Ovary (tissue), 9 donors: ENCODE measurements around the gene STXBP1. TPM values are rescaled to one million over a fixed set of nuclear protein-coding genes. Genes with fewer than 3 reads are reported as not detected.

Source experiments
- DNase-seq, 5 donors: peaks; one replicate each; pipeline ENCODE4 v3.0.0-alpha.2; 2019 to 2020
- H3K27ac ChIP-seq, 2 donors: fragments of 200-600 bp; one replicate each; pipeline versions ENCODE4 v1.5.1 to v1.8.0; 2019 to 2022
- H3K27me3 ChIP-seq: fragments of 200-600 bp; one replicate; pipeline ENCODE4 v1.8.0; 2022
- H3K36me3 ChIP-seq: fragments of 200-600 bp; sonication (generic); one replicate; pipeline ENCODE4 v1.5.1; 2019
- H3K4me1 ChIP-seq: one replicate; pipeline ENCODE4 v1.8.1; 2013; ENCODE audit warnings: mild to moderate bottlenecking, moderate library complexity; ENCODE audit not compliant: insufficient read depth
- H3K4me3 ChIP-seq: fragments of 200-600 bp; sonication (generic); one replicate; pipeline ENCODE4 v1.5.1; 2017
- H3K9me3 ChIP-seq, 2 donors: fragments of 200-600 bp in 1 of 2; sonication (generic) in 1 of 2; one replicate each; pipeline versions ENCODE4 v1.5.1 to v1.8.1; 2013 to 2019; ENCODE audit warnings: mild to moderate bottlenecking in 1 of 2, moderate library complexity in 1 of 2
- CTCF ChIP-seq, 3 donors: fragments of 450-650 bp in 2 of 3; fragments of 200-600 bp in 1 of 3; IDR thresholded peaks; one replicate each; pipeline versions ENCODE4 v1.5.1 to v1.8.0; 2016 to 2022; ENCODE audit warnings: antibody characterized with exemption in 3 of 3, mild to moderate bottlenecking in 1 of 3
- EP300 ChIP-seq: sonication (generic); formaldehyde crosslinking; IDR thresholded peaks from one replicate; pipeline ENCODE4 v1.6.1; 2017; ENCODE audit warnings: antibody characterized with exemption
- POLR2A ChIP-seq: fragments of 450-650 bp; IDR thresholded peaks from one replicate; pipeline ENCODE4 v1.6.1; 2017; ENCODE audit warnings: antibody characterized with exemption, mild to moderate bottlenecking, moderate library complexity
- WGBS, 3 donors: extraction: QIAGEN DNeasy Blood & Tissue Kit in 1 of 3; methylation state at CpG; one replicate each; pipeline versions ENCODE4 v1.1.5 to v1.1.7; 2013 to 2017; 5-methylcytosine and 5-hydroxymethylcytosine counted together
- intact Hi-C, 4 donors: fragments of 100-400 bp; cut with DNase I; formaldehyde crosslinking; loops; one replicate each; pipeline versions ENCODE4 v1.11.0 to v1.15.1; 2022 to 2023
- polyA plus RNA-seq, 2 donors: library from polyadenylated mRNA; stranded (reverse); fragments of 200-250 nt in 1 of 2; fragments of 350-450 nt in 1 of 2; fragmentation: Illumina TruSeq in 1 of 2; extraction: RNeasy Lipid Tissue Mini Kit (QIAGEN cat#74804) in 1 of 2; gene quantifications; one replicate each; pipeline ENCODE4 v1.2.3, GENCODE V29; 2013 to 2014
- total RNA-seq, 7 donors: library from RNA; depleted of rRNA in 2 of 7; stranded (reverse); fragments of >200 nt in 2 of 7; fragmentation: NEBNext Ultra II Directional in 3 of 7; extraction: Animal tissue kit (Norgen Biotek cat#: 25700) in 3 of 7; gene quantifications; one replicate each; pipeline versions ENCODE4 v1.1.0 to v1.2.4, GENCODE V29; 2016 to 2023
- donor health status: DM: no; HTN: no; CAD: no; lungs with moderate emphysema.
- donor health status: DM: no; HTN: no; CAD: no.
- donor health status: Bipolar disorder and iron deficiency.
- donor health status: DM: yes; HTN: yes; CAD: no.
- donor health status: DM: no; HTN: no; CAD: no.
- donor health status: DM: yes; HTN: yes; CAD: no.

Gene STXBP1
- total and polyA plus RNA-seq, 9 donors = 18.8 to 102 (median 75.7) TPM

DNA sequence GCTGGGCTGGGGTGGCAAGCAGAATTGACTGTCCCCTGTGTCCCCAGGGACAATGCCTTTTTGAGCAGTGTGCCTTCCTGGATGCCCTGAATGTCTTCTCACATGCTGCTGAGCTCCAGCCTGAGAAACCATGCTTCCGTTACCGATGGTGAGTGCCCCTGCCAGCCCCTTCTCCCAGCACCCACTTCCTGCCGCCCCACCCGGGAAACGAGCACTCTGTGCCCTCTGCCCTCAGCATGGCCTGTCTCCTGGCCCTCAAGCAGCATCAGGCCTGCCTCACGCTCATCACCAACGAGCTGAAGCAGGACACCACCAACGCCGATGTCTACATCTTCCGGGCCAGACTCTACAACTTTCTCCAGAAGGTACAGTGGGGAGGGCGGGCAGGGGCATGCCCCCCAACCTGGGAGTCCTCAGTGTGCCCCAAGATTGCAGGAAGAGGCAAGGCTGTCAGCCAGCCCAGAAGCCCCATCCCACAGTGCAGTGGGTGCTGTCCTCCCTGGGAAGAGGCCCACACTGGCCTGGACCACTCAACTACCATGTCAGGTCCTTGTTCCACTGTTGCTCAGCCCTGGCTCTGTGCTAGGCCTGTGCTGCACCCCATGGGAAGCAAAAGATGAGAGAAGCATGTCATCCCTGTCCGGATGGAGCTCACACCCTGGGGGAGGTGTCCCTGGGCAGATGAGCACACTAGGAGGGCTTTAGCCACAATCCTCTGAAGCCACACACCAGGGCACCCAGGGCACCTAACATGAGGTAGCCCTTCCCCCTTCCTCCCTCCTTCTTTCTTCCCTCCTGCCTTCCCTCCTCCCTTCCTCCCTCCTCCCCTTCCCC is 108.2 kb downstream of the STXBP1 start:
- intact Hi-C loops = loop anchor here in 1 of 4 donors (10.0 kb wide), 1 partner anchor 215 kb away; no protein-coding TSS in a partner anchor
- H3K4me3 ChIP-seq = no peak overlapping the region
- peaks cover 10% of the 10 kb centered on the region for H3K4me1 ChIP-seq
- no peaks in the 10 kb centered on the region for H3K36me3 ChIP-seq
- no peaks in the 10 kb centered on the region for H3K27me3 ChIP-seq
- no peak overlapping the region for H3K27ac ChIP-seq
- TF ChIP-seq POLR2A = no peak
- no peak for TF ChIP-seq EP300
- TF ChIP-seq CTCF (IDR thresholded peaks at IDR 0.05) = no peak
- no peaks in the 10 kb centered on the region for H3K9me3 ChIP-seq
- 85 to 87% (median 87%) methylated on average over 12 of the region's 12 CpGs for WGBS, 3 donors
- no peak for DNase-seq

DNA sequence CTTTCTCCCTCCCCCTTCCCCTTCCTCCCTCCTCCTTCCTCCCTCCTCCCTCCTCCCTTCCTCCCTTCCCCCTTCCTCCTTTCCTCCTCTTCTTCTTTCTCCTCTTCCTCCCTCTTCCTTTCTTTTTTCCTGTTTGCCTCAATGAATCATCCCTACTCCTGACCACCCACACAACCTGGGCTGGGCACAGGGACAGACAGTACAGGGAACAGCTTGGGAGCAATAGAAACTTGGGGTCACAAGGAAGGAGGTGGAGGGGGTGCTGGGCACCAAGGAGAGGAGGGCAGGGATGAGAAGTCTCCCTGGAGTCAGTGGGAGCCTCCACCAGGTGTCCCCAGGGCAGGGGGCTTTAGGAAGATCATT is 108.8 kb downstream of the STXBP1 start:
- no peaks in the 10 kb centered on the region for H3K36me3 ChIP-seq
- no peak for TF ChIP-seq POLR2A
- TF ChIP-seq CTCF (IDR thresholded peaks at IDR 0.05) = no peak
- no peak for TF ChIP-seq EP300
- H3K27ac ChIP-seq = no peak overlapping the region
- peaks cover 10% of the 10 kb centered on the region for H3K4me1 ChIP-seq
- intact Hi-C loops = loop anchor here in 1 of 4 donors (10.0 kb wide), 1 partner anchor 216 kb away; no protein-coding TSS in a partner anchor
- H3K4me3 ChIP-seq = no peak overlapping the region
- no peak for DNase-seq
- H3K27me3 ChIP-seq = no peaks in the 10 kb centered on the region
- H3K9me3 ChIP-seq = no peaks in the 10 kb centered on the region

- H3K4me3 ChIP-seq = no peak overlapping the region
- H3K27ac ChIP-seq = no peak overlapping the region
- no peak for TF ChIP-seq POLR2A
- TF ChIP-seq CTCF (IDR thresholded peaks at IDR 0.05) = no peak
- no peak for TF ChIP-seq EP300
- H3K36me3 ChIP-seq = no peaks in the 10 kb centered on the region
- peaks cover 4% of the 10 kb centered on the region for H3K4me1 ChIP-seq
- H3K27me3 ChIP-seq = no peaks in the 10 kb centered on the region
- 61 to 75% (median 67%) methylated on average over 10 to 11 of the region's 11 CpGs for WGBS, 3 donors
- intact Hi-C loops = loop anchor here in 1 of 4 donors (10.0 kb wide), 1 partner anchor 217 kb away; no protein-coding TSS in a partner anchor
- DNase-seq = no peak
- H3K9me3 ChIP-seq = no peaks in the 10 kb centered on the region
Measured at GRCh38 chr9:127721391-127721821, 109.3 kb downstream of the STXBP1 start.

- 72 to 82% (median 72%) methylated on average over 12 of the region's 12 CpGs for WGBS, 3 donors
- DNase-seq = no peak
- H3K27me3 ChIP-seq = no peaks in the 10 kb centered on the region
- no peaks in the 10 kb centered on the region for H3K9me3 ChIP-seq
- no peak overlapping the region for H3K27ac ChIP-seq
- no peak for TF ChIP-seq POLR2A
- TF ChIP-seq EP300 = no peak
- TF ChIP-seq CTCF (IDR thresholded peaks at IDR 0.05) = no peak
- peaks cover 3% of the 10 kb centered on the region for H3K4me1 ChIP-seq
- intact Hi-C loops = loop anchor here in 1 of 4 donors (10.0 kb wide), 1 partner anchor 217 kb away; no protein-coding TSS in a partner anchor
- no peaks in the 10 kb centered on the region for H3K36me3 ChIP-seq
- no peak overlapping the region for H3K4me3 ChIP-seq
Measured at GRCh38 chr9:127722055-127722745, 110.1 kb downstream of the STXBP1 start.
